GM04503 (cell line): ENCODE measurements around the gene H6PD.

Experiments
- DNase-seq: peaks from one replicate; pipeline ENCODE4 v3.0.0-alpha.2; 2012; ENCODE audit warnings: low read depth

Gene H6PD

GRCh38 chr1:9319208-9319788, 84.7 kb downstream of the H6PD start:
- no peak for DNase-seq

- no peak for DNase-seq
These were observed 85.4 kb downstream of the H6PD start for GRCh38 chr1:9319789-9320519.
